Natural killer cell (primary cell): ENCODE results near the gene KNTC1. TPM values are rescaled to one million over a fixed set of nuclear protein-coding genes. Genes with fewer than 3 reads are reported as not detected.

ENCODE experiments used
- ATAC-seq, 3 donors: fragments of 150-1000 bp in 2 of 3; fragments of 200-7000 bp in 1 of 3; cut with Tn5 transposase; 1 replicate in 1 of 3; 2 replicates in 2 of 3; pipeline ENCODE4 v1.10.0; 2021; ENCODE audit warnings: mild to moderate bottlenecking in 2 of 3, moderate library complexity in 2 of 3
- DNase-seq, 2 donors: peaks; one replicate each; pipeline versions ENCODE4 v3.0.0 to v3.0.0-alpha.2; 2013 to 2021; ENCODE audit warnings: mixed read lengths in 1 of 2
- H3K27ac ChIP-seq: one replicate; pipeline ENCODE4 v1.5.1; 2013; ENCODE audit warnings: mild to moderate bottlenecking, low read length
- H3K27me3 ChIP-seq: one replicate; pipeline ENCODE4 v1.6.1; 2013; ENCODE audit warnings: low read length; ENCODE audit not compliant: control insufficient read depth, insufficient read depth
- H3K36me3 ChIP-seq: one replicate; pipeline ENCODE4 v1.6.1; 2013; ENCODE audit warnings: low read length; ENCODE audit not compliant: control insufficient read depth, insufficient read depth
- H3K4me1 ChIP-seq: one replicate; pipeline ENCODE4 v1.6.1; 2013; ENCODE audit warnings: low read length; ENCODE audit not compliant: control insufficient read depth, insufficient read depth
- H3K4me3 ChIP-seq: one replicate; pipeline ENCODE4 v1.5.1; 2013; ENCODE audit warnings: low read length
- H3K9me3 ChIP-seq: one replicate; pipeline ENCODE4 v1.6.1; 2013; ENCODE audit warnings: low read length; ENCODE audit not compliant: control insufficient read depth, insufficient read depth
- H3K27ac Mint-ChIP-seq, 2 donors: one replicate each; pipeline ENCODE4 v1.8.0; 2022; ENCODE audit warnings: mild to moderate bottlenecking in 2 of 2, mixed read lengths in 2 of 2, moderate library complexity in 1 of 2
- H3K27me3 Mint-ChIP-seq, 2 donors: one replicate each; pipeline ENCODE4 v1.8.0; 2022; ENCODE audit warnings: low read depth in 2 of 2, mixed read lengths in 2 of 2
- H3K36me3 Mint-ChIP-seq: one replicate; pipeline ENCODE4 v1.8.0; 2022; ENCODE audit warnings: mixed read lengths
- H3K4me1 Mint-ChIP-seq, 2 donors: one replicate each; pipeline ENCODE4 v1.8.0; 2022; ENCODE audit warnings: mixed read lengths in 2 of 2
- H3K4me3 Mint-ChIP-seq: one replicate; pipeline ENCODE4 v1.8.0; 2022; ENCODE audit warnings: mild to moderate bottlenecking, moderate library complexity, mixed read lengths
- H3K9me3 Mint-ChIP-seq, 2 donors: one replicate each; pipeline ENCODE4 v1.8.0; 2022; ENCODE audit warnings: mixed read lengths in 2 of 2
- CTCF ChIP-seq: fragments of 200-600 bp; IDR thresholded peaks from one replicate; pipeline ENCODE4 v1.8.0; 2022; ENCODE audit warnings: antibody characterized with exemption
- WGBS: methylation state at CpG from one replicate; pipeline ENCODE4 v1.1.7; 2013; ENCODE audit warnings: missing lambda C conversion rate; ENCODE audit not compliant: insufficient coverage; 5-methylcytosine and 5-hydroxymethylcytosine counted together
- intact Hi-C: fragments of 100-400 bp; cut with micrococcal nuclease; formaldehyde crosslinking; loops from one replicate; pipeline ENCODE4 v1.14.2; 2022
- total RNA-seq, 4 donors: library from RNA; stranded (reverse); fragments of 120-200 nt in 1 of 4; gene quantifications; one replicate each; pipeline versions ENCODE4 v1.2.3 to v1.2.4, GENCODE V29; 2013 to 2022

Gene KNTC1
- total RNA-seq, 3 donors from 2014 or later (not counting 1 experiment from before 2014, with no cell fraction given) = 31.3 to 33.8 (median 33.2) TPM

- Histone ChIP-seq H3K27ac (no peak overlapping the region), H3K36me3 (peaks cover 28% of the 10 kb centered on the region), H3K27me3 (no peaks in the 10 kb centered on the region), H3K4me1 (no peaks in the 10 kb centered on the region), H3K4me3 (no peak overlapping the region), H3K9me3 (no peaks in the 10 kb centered on the region)
- Mint-ChIP-seq H3K27me3 (no peaks in the 10 kb centered on the region), H3K9me3 (no peaks in the 10 kb centered on the region), H3K36me3 (no peaks in the 10 kb centered on the region), H3K27ac (no peak overlapping the region), H3K4me3 (no peak overlapping the region), H3K4me1 (no peaks in the 10 kb centered on the region)
- intact Hi-C loops = no loop called here
- TF ChIP-seq CTCF = no peak
- WGBS = 50% methylated on average over 2 of the region's 4 CpGs
- DNase-seq (no peak), ATAC-seq (no peak)
Observed at GRCh38 chr12:122615780-122616179, 88.7 kb downstream of the KNTC1 start.

- Mint-ChIP-seq H3K9me3 (no peaks in the 10 kb centered on the region), H3K27ac (no peak overlapping the region), H3K4me1 (no peaks in the 10 kb centered on the region), H3K36me3 (no peaks in the 10 kb centered on the region), H3K4me3 (no peak overlapping the region), H3K27me3 (no peaks in the 10 kb centered on the region)
- no peak overlapping the region for H3K4me3 ChIP-seq
- intact Hi-C loops = no loop called here
- ATAC-seq = no peak
- no peaks in the 10 kb centered on the region for H3K9me3 ChIP-seq
- H3K4me1 ChIP-seq = no peaks in the 10 kb centered on the region
- 85% methylated on average over 5 of the region's 5 CpGs for WGBS
- H3K27me3 ChIP-seq = no peaks in the 10 kb centered on the region
- no peak for DNase-seq
- no peak overlapping the region for H3K27ac ChIP-seq
- H3K36me3 ChIP-seq = peaks cover 4% of the 10 kb centered on the region
- TF ChIP-seq CTCF = no peak
Observed at GRCh38 chr12:122635471-122635870, 108.4 kb downstream of the KNTC1 start.

GRCh38 chr12:122643207-122643805 is 116.3 kb downstream of the KNTC1 start:
- Histone ChIP-seq H3K27me3 (no peaks in the 10 kb centered on the region), H3K4me1 (peaks cover 4% of the 10 kb centered on the region), H3K36me3 (no peaks in the 10 kb centered on the region), H3K27ac (no peak overlapping the region), H3K4me3 (no peak overlapping the region), H3K9me3 (no peaks in the 10 kb centered on the region)
- no peak for TF ChIP-seq CTCF
- ATAC-seq (no peak), DNase-seq (no peak)
- H3K27me3 Mint-ChIP-seq = peaks cover 0 to 6% of the 10 kb centered on the region in 2 donors
- H3K4me3 Mint-ChIP-seq = no peak overlapping the region
- WGBS = 96% methylated on average over 5 of the region's 7 CpGs
- intact Hi-C loops = no loop called here
- no peaks in the 10 kb centered on the region for H3K36me3 Mint-ChIP-seq
- H3K9me3 Mint-ChIP-seq = no peaks in the 10 kb centered on the region
- peaks cover 0 to 8% of the 10 kb centered on the region in 2 donors for H3K4me1 Mint-ChIP-seq
- H3K27ac Mint-ChIP-seq = no peak overlapping the region
